GM19043 (cell line): ENCODE data around the gene CTSF.
"Not testable (repeated sequence)": the region's sequence is repeated elsewhere in the genome, so short reads cannot be mapped to it uniquely, and the experiment has no call there.

Source experiments
- ATAC-seq: cut with Tn5 transposase; IDR thresholded peaks from one replicate; pipeline ENCODE4 v1.9.1; 2021; ENCODE audit warnings: low read depth; ENCODE audit not compliant: unreplicated experiment

The CTSF gene

GRCh38 chr11:66589996-66590675 lies 21.7 kb upstream of the CTSF start:
- ATAC-seq: no peak

- ATAC-seq: not testable (repeated sequence)
Measured at GRCh38 chr11:66589315-66589714, 20.9 kb upstream of the CTSF start.

GRCh38 chr11:66586136-66586535 lies 17.7 kb upstream of the CTSF start:
- ATAC-seq: no peak

- not testable (repeated sequence) for ATAC-seq
Measured at GRCh38 chr11:66585447-66585846, 17.0 kb upstream of the CTSF start.

- ATAC-seq: not testable (repeated sequence)
Measured at GRCh38 chr11:66582565-66583147, 14.2 kb upstream of the CTSF start.

- no peak for ATAC-seq
Measured at GRCh38 chr11:66581261-66581660, 12.9 kb upstream of the CTSF start.

GRCh38 chr11:66580803-66581202 lies 12.4 kb upstream of the CTSF start:
- ATAC-seq: no peak

GRCh38 chr11:66579017-66579606 lies 10.7 kb upstream of the CTSF start:
- no peak for ATAC-seq

- ATAC-seq: no peak
Measured at GRCh38 chr11:66570850-66571180, 2.4 kb upstream of the CTSF start.

GRCh38 chr11:66570079-66570849 lies 1.9 kb upstream of the CTSF start:
- no peak for ATAC-seq

- no peak for ATAC-seq
Measured at GRCh38 chr11:66569076-66569475, 670 bp upstream of the CTSF start.

- ATAC-seq: no peak
Measured at GRCh38 chr11:66567787-66568123, 651 bp downstream of the CTSF start.

- no peak for ATAC-seq
Measured at GRCh38 chr11:66566221-66566620, 2.2 kb downstream of the CTSF start.

- ATAC-seq: no peak
Measured at GRCh38 chr11:66564984-66565383, 3.4 kb downstream of the CTSF start.

- no peak for ATAC-seq
Measured at GRCh38 chr11:66564538-66564937, 3.9 kb downstream of the CTSF start.

GRCh38 chr11:66563832-66564231 lies 4.6 kb downstream of the CTSF start:
- ATAC-seq: no peak

- ATAC-seq: no peak
Measured at GRCh38 chr11:66562907-66563583, 5.4 kb downstream of the CTSF start.

- ATAC-seq: no peak
Measured at GRCh38 chr11:66562275-66562674, 6.1 kb downstream of the CTSF start.

- no peak for ATAC-seq
Measured at GRCh38 chr11:66561975-66562248, 6.5 kb downstream of the CTSF start.

GRCh38 chr11:66561178-66561974 lies 7.0 kb downstream of the CTSF start:
- ATAC-seq: no peak
